HepG2 (cell line): ENCODE data around the gene PTMA. TPM values are rescaled to one million over a fixed set of nuclear protein-coding genes. Genes with fewer than 3 reads are reported as not detected.

ENCODE experiments used
- ATAD3A ChIP-seq: sonication (generic); formaldehyde crosslinking; IDR thresholded peaks from 2 replicates; pipeline ENCODE4 v1.4.0; 2020; ENCODE audit warnings: missing genetic modification reagents
- ATF7-NPFF ChIP-seq: sonication (generic); formaldehyde crosslinking; IDR thresholded peaks from 2 replicates; pipeline ENCODE4 v1.8.1; 2023; ENCODE audit warnings: mild to moderate bottlenecking, low read depth, missing genetic modification reagents, moderate library complexity
- CSRNP1 ChIP-seq: sonication (generic); formaldehyde crosslinking; IDR thresholded peaks from 2 replicates; pipeline ENCODE4 v1.8.1; 2023; ENCODE audit warnings: mild to moderate bottlenecking, missing genetic modification reagents
- HNRNPL ChIP-seq: fragments of 200-400 bp; formaldehyde crosslinking; IDR thresholded peaks from 2 replicates; pipeline ENCODE4 v1.6.1; 2017; ENCODE audit warnings: mild to moderate bottlenecking, low read depth, low read length
- KDM5B ChIP-seq: sonication (generic); formaldehyde crosslinking; IDR thresholded peaks from 2 replicates; pipeline ENCODE4 v1.4.0; 2020; ENCODE audit warnings: missing genetic modification reagents, mild to moderate bottlenecking, borderline replicate concordance
- NR0B2 ChIP-seq: sonication (generic); formaldehyde crosslinking; IDR thresholded peaks from 2 replicates; pipeline ENCODE4 v1.4.0; 2020; ENCODE audit warnings: mild to moderate bottlenecking, missing genetic modification reagents
- ONECUT2 ChIP-seq: sonication (generic); formaldehyde crosslinking; IDR thresholded peaks from 2 replicates; pipeline ENCODE4 v1.4.0; 2020; ENCODE audit warnings: missing genetic modification reagents
- PPARG ChIP-seq: conservative IDR thresholded peaks from 2 replicates; pipeline ENCODE4 v1.6.1; 2016; ENCODE audit warnings: missing biosample characterization, missing genetic modification reagents
- RARA ChIP-seq: IDR thresholded peaks from 2 replicates; pipeline ENCODE4 v1.6.1; 2016; ENCODE audit warnings: missing genetic modification reagents, missing compliant biosample characterization
- RORA ChIP-seq: sonication (generic); formaldehyde crosslinking; IDR thresholded peaks from 2 replicates; pipeline ENCODE4 v1.5.0; 2020; ENCODE audit warnings: mild to moderate bottlenecking, missing genetic modification reagents, moderate library complexity
- TBL1XR1 ChIP-seq: fragments of 150-350 bp; IDR thresholded peaks from 2 replicates; pipeline ENCODE4 v1.6.1; 2014; ENCODE audit warnings: borderline replicate concordance, low read length; ENCODE audit not compliant: partially characterized antibody
- TBX3 ChIP-seq: fragments of 450-650 bp; IDR thresholded peaks from 2 replicates; pipeline ENCODE4 v1.6.1; 2017; ENCODE audit warnings: antibody characterized with exemption, mild to moderate bottlenecking, inconsistent platforms, borderline replicate concordance
- ZBTB3 ChIP-seq: sonication (generic); formaldehyde crosslinking; IDR thresholded peaks from 2 replicates; pipeline ENCODE4 v1.4.0; 2020; ENCODE audit warnings: low read depth, mild to moderate bottlenecking, moderate library complexity, missing genetic modification reagents, borderline replicate concordance
- ZNF275 ChIP-seq: sonication (generic); formaldehyde crosslinking; IDR thresholded peaks from 2 replicates; pipeline ENCODE4 v1.8.0; 2022; ENCODE audit warnings: missing genetic modification reagents, mild to moderate bottlenecking, inconsistent platforms, borderline replicate concordance
- ZNF362 ChIP-seq: sonication (generic); formaldehyde crosslinking; IDR thresholded peaks from 2 replicates; pipeline ENCODE4 v1.4.0; 2020; ENCODE audit warnings: missing genetic modification reagents, mild to moderate bottlenecking, borderline replicate concordance
- ZNF451 ChIP-seq: sonication (generic); formaldehyde crosslinking; IDR thresholded peaks from 2 replicates; pipeline ENCODE4 v1.5.0; 2020; ENCODE audit warnings: mild to moderate bottlenecking, missing genetic modification reagents
- ZNF530 ChIP-seq: sonication (generic); formaldehyde crosslinking; IDR thresholded peaks from 2 replicates; pipeline ENCODE4 v1.5.0; 2020; ENCODE audit warnings: low read depth, mild to moderate bottlenecking, missing genetic modification reagents
- ZNF572 ChIP-seq: sonication (generic); formaldehyde crosslinking; IDR thresholded peaks from 2 replicates; pipeline ENCODE4 v1.5.1; 2020; ENCODE audit warnings: mild to moderate bottlenecking, missing genetic modification reagents
- ZNF607 ChIP-seq: sonication (generic); formaldehyde crosslinking; IDR thresholded peaks from 2 replicates; pipeline ENCODE4 v1.5.1; 2020; ENCODE audit warnings: missing genetic modification reagents, mild to moderate bottlenecking, borderline replicate concordance
- ZNF766 ChIP-seq: sonication (generic); formaldehyde crosslinking; IDR thresholded peaks from 2 replicates; pipeline ENCODE4 v1.5.0; 2020; ENCODE audit warnings: missing genetic modification reagents, borderline replicate concordance
- ZNF770 ChIP-seq: sonication (generic); formaldehyde crosslinking; IDR thresholded peaks from 2 replicates; pipeline ENCODE4 v1.5.0; 2020; ENCODE audit warnings: mild to moderate bottlenecking, missing genetic modification reagents
- ZNF790 ChIP-seq: sonication (generic); formaldehyde crosslinking; IDR thresholded peaks from 2 replicates; pipeline ENCODE4 v1.8.0; 2022; ENCODE audit warnings: missing genetic modification reagents, mild to moderate bottlenecking, borderline replicate concordance
- polyA plus RNA-seq, 8 experiments: library from polyadenylated mRNA; depleted of rRNA in 3 of 8; stranded (reverse) in 7 of 8; unstranded in 1 of 8; fragments of >200 nt; fragmentation: Illumina TruSeq in 4 of 8; extraction: Trizol in 4 of 8; gene quantifications; 2 replicates each; pipeline versions ENCODE4 v1.2.1 to v1.2.3, GENCODE V29; 2011 to 2016; ENCODE audit warnings: low read depth in 4 of 8, missing spikeins in 1 of 8, mixed read lengths in 1 of 8; ENCODE audit not compliant: insufficient read depth in 1 of 8
- total RNA-seq, 5 experiments: library from RNA; depleted of rRNA; stranded (reverse); fragments of >200 nt; fragmentation: Illumina TruSeq; extraction: Trizol; gene quantifications; 2 replicates each; pipeline ENCODE4 v1.2.3, GENCODE V29; 2016; ENCODE audit warnings: low read depth in 1 of 5

Gene PTMA
- total and polyA plus RNA-seq, 2 of the 13 experiments (the other 11 are each of a cell fraction or from before 2014, with no cell fraction given), result 190 to 1,086 TPM

GRCh38 chr2:231680285-231680991 lies 27.9 kb upstream of the PTMA start (continued):
- TF ChIP-seq TBL1XR1 (no peak), RORA (CRISPR knock-in tag) (no peak), ZNF790 (CRISPR knock-in tag) (peak; percentile 94), ZNF607 (CRISPR knock-in tag) (peak; percentile 82; the same call in 1 of the 2 replicates), ATAD3A (CRISPR knock-in tag) (no peak), ZNF572 (CRISPR knock-in tag) (peak; percentile 28; the same call in 1 of the 2 replicates), ZNF362 (CRISPR knock-in tag) (0 out of 2 replicates have a peak, but pooled peaks have one; percentile 8), ZNF766 (no peak), ZNF530 (0 out of 2 replicates have a peak, but pooled peaks have one; percentile 17), TBX3 (no peak; the same call in 1 of the 2 replicates), ZBTB3 (CRISPR knock-in tag) (no peak), ZNF451 (CRISPR knock-in tag) (peak; percentile 38), HNRNPL (peak; percentile 83; the same call in 1 of the 2 replicates), NR0B2 (CRISPR knock-in tag) (peak; percentile 77; the same call in 1 of the 2 replicates), ZNF275 (CRISPR knock-in tag) (peak; percentile 81; the same call in 1 of the 2 replicates), ZNF770 (CRISPR knock-in tag) (peak; percentile 82), ONECUT2 (CRISPR knock-in tag) (no peak), PPARG (CRISPR knock-in tag) (0 out of 2 replicates have a peak, but pooled peaks have one; percentile 8), RARA (CRISPR knock-in tag) (0 out of 2 replicates have a peak, but pooled peaks have one; percentile 16), ATF7-NPFF (CRISPR knock-in tag) (peak; percentile 21; the same call in 1 of the 2 replicates), KDM5B (CRISPR knock-in tag) (no peak; the same call in none of the 2 replicates), CSRNP1 (CRISPR knock-in tag) (peak; percentile 91; the same call in 1 of the 2 replicates)
